ENCODE data around the gene ST3GAL3.

DNA sequence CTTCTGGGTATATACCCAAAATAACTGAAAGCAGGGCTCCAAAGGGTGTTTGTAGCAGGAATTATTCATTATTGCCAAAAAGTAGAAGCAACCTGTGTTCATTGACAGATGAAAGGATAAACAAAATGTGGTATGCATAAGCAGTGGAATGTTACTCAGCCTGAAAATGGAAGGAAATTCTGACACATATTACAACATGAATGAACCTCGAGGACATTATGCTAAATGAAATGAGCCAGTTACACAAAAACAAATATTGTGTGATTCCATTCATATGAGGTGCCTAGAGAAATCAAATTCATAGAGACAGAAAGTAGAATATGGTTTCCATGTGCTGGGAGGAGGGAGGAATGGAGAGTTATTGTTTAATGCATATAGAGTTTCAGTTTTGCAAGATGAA, 140.0 kb downstream of the ST3GAL3 start:
- TF ChIP-seq POLR2A (IDR thresholded peaks at IDR 0.05) (no peak), POLR2AphosphoS5 (IDR thresholded peaks at IDR 0.05) (no peak), EP300 (IDR thresholded peaks at IDR 0.05) (no peak)
- TF ChIP-seq, protein P1, sequence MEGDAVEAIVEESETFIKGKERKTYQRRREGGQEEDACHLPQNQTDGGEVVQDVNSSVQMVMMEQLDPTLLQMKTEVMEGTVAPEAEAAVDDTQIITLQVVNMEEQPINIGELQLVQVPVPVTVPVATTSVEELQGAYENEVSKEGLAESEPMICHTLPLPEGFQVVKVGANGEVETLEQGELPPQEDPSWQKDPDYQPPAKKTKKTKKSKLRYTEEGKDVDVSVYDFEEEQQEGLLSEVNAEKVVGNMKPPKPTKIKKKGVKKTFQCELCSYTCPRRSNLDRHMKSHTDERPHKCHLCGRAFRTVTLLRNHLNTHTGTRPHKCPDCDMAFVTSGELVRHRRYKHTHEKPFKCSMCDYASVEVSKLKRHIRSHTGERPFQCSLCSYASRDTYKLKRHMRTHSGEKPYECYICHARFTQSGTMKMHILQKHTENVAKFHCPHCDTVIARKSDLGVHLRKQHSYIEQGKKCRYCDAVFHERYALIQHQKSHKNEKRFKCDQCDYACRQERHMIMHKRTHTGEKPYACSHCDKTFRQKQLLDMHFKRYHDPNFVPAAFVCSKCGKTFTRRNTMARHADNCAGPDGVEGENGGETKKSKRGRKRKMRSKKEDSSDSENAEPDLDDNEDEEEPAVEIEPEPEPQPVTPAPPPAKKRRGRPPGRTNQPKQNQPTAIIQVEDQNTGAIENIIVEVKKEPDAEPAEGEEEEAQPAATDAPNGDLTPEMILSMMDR (IDR thresholded peaks at IDR 0.05) = no peak
